ENCODE measurements around the gene MRPL49.
"Not testable (repeated sequence)": the region's sequence is repeated elsewhere in the genome, so short reads cannot be mapped to it uniquely, and the experiment has no call there.

MRPL49 gene

GRCh38 chr11:65117206-65118096 lies 4.7 kb upstream of the MRPL49 start, which contains the start of gene ZNHIT2:
TSS of gene ZNHIT2 (minus strand) at chr11:65117701. CDS start at chr11:65117653, 48 bp downstream.
- DNase-seq (ENCODE audit: low spot score) = peak; percentile 99

DNA sequence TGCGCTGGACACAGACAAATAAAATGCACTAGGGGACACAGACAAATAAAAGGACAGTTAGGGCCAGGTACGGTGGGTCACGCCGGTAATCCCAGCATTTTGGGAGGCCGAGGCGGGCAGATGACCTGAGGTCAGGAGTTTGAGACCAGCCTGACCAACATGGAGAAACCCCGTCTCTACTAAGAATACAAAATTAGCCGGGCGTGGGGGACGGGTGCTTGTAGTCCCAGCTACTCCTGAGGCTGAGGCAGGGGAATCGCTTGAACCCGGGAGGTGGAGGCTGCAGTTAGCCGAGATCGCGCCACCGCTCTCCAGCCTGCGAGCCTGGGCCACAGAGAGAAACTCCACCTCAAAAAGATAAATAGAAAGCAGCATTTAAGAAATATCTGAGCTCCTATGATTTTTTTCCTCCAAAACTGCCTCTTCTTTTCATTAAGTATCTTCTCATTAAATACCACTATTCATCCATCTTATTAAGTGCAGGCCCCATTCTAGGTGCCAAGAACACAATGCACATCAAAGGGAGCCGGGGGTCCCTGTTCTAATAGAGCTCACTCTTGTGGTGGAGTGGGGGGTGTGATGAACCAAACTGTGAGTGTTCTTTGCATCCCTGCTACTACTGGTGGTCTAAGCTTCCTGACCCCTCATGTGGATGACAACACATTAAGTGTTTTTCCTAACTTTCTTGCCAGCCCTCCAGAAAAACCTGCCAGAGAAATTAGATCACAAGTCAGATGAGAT lies 3.9 kb upstream of the MRPL49 start:
- no peak for DNase-seq (ENCODE audit: low spot score)

- not testable (repeated sequence) for DNase-seq (ENCODE audit: low spot score)
Observed at GRCh38 chr11:65118891-65119669, 3.0 kb upstream of the MRPL49 start.

GRCh38 chr11:65119670-65119995 lies 2.5 kb upstream of the MRPL49 start:
- peak; percentile 50 for DNase-seq (ENCODE audit: low spot score)

DNA sequence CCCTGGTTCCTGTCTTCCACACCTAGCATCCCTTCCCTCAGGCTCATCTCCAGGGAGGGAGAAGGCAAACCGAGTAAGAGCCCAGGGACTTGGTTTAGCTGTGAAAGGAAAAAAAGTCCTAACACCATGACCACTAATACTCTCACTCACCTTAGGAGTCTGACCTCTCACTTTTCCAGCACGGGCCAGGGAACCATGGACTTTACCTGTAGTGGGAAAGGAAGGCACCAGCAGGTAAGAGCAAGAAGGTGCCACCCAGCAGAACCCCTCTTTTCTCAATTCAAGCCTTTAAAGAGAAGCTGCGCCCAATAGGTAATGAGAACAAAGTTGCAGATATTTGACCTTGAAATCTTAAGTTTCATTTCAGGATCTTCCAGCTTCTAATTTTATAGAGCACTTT lies 1.3 kb upstream of the MRPL49 start:
- no peak for DNase-seq (ENCODE audit: low spot score)

DNA sequence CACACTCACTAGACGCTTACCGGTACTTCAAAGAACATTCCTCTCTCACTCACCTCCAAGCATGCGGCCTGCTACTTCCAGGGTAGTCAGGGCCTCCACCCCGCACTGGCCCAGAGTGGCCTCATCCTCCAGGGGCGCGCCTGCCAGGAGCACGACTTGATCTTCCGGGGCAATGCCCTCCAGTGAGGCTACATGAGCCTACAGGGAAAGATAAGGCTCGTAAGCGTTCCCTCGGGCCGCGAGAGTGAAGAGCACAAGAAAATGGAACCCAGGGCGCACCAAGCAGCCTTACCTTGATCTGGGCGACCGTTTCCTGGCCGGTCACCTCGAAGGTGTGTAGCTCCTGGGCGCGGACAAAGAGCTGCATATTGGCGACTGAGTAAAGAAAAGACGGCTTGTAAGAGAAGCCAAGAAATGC lies 665 bp upstream of the MRPL49 start:
- peak; percentile 45 for DNase-seq (ENCODE audit: low spot score)

- DNase-seq (ENCODE audit: low spot score) = no peak
Observed at GRCh38 chr11:65124480-65125196, 2.5 kb downstream of the MRPL49 start.

DNA sequence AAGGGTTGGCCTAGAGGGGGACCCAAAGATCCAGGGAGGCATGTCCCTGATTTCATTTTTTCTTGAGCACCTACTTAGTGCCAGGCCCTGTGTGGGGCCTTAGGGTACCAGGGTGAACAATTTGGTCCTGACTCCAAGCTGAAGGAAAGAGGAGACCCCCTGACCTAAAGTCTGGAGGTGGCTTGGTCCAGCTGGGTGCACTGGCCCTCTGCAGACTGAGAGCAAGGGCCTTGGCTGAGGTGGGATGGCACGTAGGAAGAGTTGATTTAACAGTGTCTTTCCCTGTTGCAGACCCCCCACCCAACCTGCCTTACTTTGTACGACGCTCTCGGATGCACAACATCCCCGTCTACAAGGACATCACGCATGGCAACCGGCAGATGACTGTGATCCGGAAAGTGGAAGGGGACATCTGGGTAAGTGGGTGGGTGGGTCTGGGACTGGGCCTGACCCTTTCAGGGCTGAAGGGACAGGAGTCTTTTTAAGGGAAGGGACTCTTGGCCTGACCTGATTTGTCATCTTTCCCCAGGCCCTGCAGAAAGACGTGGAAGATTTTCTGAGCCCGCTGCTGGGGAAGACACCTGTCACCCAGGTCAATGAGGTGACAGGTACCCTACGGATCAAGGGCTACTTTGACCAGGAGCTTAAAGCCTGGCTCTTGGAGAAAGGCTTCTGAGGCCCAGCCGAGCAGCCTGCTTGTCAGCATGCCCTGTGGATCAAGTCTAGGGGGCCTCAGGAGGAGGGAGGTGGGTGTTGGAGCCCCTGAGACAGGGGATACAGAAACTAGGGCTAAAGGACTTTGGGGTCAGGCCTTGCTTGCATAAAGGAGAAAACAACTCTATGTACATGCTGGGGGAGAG lies 3.3 kb downstream of the MRPL49 start:
- no peak for DNase-seq (ENCODE audit: low spot score)

DNA sequence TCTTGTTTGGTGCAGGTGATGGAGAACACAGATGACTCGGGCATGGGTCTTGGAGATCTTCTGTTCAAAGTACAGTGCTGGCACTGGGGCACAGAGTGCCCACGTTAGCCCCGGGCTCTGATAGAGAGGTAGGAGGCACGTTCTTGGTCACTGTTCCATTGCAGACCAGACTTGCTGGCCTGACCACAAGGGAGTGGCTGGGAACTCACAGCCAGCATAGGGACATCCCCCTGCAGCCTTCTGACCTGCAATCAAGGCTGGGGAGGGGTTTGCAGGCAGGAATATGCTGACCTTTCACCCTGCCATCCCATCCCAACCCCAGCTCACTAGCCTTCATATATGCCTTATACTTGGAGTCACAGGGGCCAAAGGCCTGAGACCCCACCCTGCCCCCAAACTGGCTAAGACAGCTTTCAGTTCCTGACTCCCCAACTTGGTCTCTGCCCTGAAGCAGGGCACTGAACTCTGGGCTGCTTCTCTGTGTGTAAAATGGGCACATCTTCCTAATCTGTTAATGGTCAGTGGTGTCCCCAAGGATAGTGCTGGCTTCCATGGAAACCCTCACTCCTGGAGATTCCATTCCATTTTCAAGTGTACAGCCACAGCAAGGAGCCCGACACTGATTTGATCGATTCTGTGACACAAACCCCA lies 4.6 kb downstream of the MRPL49 start:
- DNase-seq (ENCODE audit: low spot score) = no peak

GRCh38 chr11:65127473-65128181 lies 5.5 kb downstream of the MRPL49 start:
- no peak for DNase-seq (ENCODE audit: low spot score)

DNA sequence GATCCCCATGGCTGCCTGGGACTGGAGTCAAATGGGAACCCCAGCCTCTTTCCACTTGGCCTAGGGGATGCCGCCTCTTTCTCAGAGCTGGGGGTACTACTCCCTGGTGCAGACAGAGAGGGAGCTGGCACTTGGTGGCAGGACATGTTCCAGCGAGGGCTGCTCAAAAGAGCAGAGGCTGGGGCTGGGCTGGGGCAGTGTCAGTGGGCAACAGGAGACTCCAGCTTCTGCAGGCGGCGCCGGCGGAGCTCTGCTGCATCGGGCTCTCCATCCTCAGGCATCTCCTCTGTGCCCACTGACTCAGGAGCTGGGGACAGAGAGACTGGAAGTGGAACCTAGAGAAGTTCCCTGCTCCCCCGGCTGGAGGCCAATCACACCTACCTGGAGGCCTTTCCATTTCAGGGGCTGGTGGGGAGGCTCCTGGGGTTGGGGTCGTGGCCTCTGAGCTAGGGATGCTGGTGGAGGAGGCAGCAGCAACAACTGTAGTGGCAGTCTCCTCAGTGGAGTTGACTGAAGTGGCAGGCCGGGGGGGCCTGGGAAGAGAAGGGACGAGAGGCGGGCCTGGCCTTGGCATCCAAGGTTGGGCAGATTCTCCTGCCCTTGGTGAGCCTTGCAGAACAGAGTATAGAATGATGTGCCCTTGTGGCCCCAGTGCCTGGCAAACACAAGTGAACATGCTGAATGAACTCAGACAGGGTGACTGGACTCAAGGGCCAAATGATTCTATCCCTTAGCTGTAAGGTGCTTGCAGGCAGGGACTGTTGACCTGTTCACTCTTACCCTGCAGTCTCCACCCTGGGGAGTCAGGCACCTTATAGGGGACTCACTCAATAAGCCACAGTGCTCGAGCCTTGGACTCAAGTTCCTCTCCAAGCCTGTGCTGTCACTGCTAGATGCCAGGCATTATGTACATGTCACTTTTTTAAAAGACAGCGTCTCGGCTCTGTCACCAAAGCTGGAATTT lies 6.3 kb downstream of the MRPL49 start:
- no peak for DNase-seq (ENCODE audit: low spot score)

DNA sequence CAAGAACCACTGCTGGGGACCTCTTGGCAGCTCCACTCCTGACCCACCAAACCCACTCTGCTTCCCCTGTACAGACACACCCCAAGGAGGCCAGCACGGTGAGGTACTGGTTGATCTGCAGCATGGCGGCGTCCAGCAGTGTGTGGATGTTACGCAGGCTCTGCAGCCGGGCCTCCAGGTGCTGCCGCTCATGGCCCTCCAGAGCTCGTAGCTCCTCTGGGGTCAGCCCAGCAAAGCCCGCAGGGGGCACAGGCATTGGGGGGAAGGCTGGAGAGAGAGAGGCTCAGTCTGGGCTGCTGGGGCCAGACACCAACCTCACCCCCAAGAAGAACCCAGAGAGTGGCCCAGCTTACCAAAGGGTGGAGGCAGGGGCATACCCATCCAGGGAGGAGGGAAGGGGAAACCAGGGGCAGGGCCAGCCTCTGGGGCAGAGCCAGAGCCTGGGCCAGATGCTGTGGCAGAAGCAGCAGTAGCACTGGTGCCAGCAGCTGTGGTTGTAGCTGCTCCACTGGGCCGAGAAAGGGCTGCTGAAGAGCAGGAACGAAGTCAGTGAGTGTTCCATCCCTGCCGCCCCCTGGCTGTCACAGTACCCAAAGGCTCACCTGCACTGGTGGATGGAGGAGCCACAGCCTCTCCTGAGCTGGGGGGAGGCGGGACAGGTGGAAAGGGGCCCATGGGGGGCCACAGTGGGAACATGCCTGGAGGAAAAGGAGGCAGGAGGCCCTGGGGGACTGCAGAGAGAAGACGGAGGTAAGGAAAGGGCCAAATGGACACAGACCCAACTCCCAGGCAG lies 7.7 kb downstream of the MRPL49 start:
- DNase-seq (ENCODE audit: low spot score) = peak; percentile 80

DNA sequence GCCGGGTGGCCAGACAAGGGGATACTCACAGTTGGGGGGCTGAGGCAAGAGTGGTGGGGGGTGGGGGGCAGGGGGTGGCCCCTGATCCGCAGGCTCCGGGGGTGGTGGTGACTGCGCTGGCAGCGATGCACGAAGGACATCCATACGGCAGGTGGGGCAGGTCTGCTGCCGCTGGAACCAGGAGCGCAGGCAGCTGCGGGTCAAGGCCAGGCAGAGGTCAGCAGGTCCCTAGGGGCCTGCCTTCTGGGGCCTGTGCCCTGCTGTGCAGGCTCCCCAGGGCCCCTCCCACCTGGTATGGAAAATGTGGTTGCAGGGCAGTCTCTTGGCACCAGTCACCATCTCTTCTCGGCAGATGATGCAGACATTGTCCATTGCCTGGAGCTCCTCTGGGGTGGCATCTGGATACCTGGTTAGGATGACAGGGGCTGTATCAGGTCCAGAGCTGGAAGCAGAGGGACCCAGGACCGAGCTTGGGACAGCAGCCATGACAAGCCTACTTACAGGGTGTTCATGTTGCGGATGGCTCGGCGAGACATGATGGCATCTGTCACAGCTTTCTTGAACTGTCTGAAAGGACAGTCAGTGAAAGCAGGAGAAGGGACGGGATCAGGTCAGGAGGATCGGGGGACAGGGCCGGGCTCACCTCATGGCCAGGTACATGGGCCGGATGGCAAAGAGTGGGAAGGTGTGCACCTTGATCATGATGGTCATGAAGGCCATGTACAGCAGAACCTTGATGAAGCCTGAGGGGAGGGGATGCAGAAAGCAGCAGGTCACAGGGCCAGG lies 8.7 kb downstream of the MRPL49 start:
- DNase-seq (ENCODE audit: low spot score) = peak; percentile 61

DNA sequence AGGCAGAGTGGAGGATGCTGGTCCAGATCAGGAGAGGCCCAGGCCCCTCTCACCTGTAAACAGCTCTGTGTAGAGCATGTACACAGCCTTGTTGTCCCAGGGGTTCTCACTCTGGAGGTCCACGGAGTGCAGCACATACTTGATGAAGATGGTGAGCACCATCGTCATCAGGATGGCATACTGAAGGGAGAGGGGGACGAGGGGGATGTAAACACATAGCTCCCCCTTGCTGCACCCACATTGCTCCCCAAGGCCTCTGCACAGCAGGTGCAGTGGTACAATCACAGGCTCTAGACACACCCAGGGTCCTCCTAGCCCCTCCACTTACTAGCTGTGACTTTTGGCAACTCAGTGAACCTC lies 9.3 kb downstream of the MRPL49 start:
- peak; percentile 54 for DNase-seq (ENCODE audit: low spot score)

DNA sequence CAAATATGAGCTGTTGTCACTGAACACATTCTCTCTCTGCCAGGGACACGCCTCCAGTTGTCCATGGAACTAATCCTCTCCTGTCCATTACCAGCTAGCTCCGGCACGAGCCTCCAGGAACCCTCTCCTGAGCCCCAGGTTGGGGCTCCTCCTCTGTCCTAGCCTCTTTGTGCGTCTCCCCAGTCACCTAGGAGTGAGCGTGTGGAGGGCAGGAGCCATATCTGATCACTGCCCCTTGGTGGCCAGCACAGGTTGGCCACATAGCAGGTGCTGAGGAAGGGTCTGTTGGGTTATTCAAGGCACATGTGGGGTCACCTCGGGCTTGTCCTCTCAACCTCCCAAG lies 9.7 kb downstream of the MRPL49 start:
- no peak for DNase-seq (ENCODE audit: low spot score)

- peak; percentile 94 for DNase-seq (ENCODE audit: low spot score)
Observed at GRCh38 chr11:65132238-65132987, 10.3 kb downstream of the MRPL49 start.

All from NAMALWA (cell line).